Activated CD4-positive, alpha-beta memory T cell treated with anti-CD3 and anti-CD28 coated beads for 36 hours (primary cell): ENCODE measurements around the gene MKX. TPM values are rescaled to one million over a fixed set of nuclear protein-coding genes. Genes with fewer than 3 reads are reported as not detected.

Experiments used
- total RNA-seq, 2 experiments: library from RNA; stranded (reverse); gene quantifications; one replicate each; pipeline ENCODE4 v1.2.3, GENCODE V29; 2021

Gene MKX
- total RNA-seq, 2 experiments from 2014 or later: 0.38 to 0.63 TPM

Other genes starting within 250 kb of the MKX start
- 10 to 100 TPM; 51.7 to 54.0 TPM for gene RAB18, start 241.5 kb downstream of the MKX start, total RNA-seq